Measurements from ENCODE around the gene TMEM63C.

Gene TMEM63C

GRCh38 chr14:77259025-77259715, 77.6 kb downstream of the TMEM63C start:
- no peak overlapping the region for H3K27ac Mint-ChIP-seq (ENCODE audit: low read depth)

GRCh38 chr14:77260199-77260598, 78.6 kb downstream of the TMEM63C start:
- Mint-ChIP-seq H3K9me3 (no peaks in the 10 kb centered on the region), H3K4me3 (no peak overlapping the region), H3K27me3 (peaks cover 50% of the 10 kb centered on the region), H3K4me1 (no peaks in the 10 kb centered on the region), H3K36me3 (ENCODE audit: insufficient read depth) (no peaks in the 10 kb centered on the region), H3K27ac (ENCODE audit: low read depth) (no peak overlapping the region)
- DNase-seq (ENCODE audit: low spot score in 2 of 2) (no peak), ATAC-seq (replicated peaks; ENCODE audit: extremely low read depth, poor library complexity, severe bottlenecking) (no peak)

More at GRCh38 chr14:77259025-77259715, 77.6 kb downstream of the TMEM63C start:
- ATAC-seq (replicated peaks; ENCODE audit: extremely low read depth, poor library complexity, severe bottlenecking) (no peak), DNase-seq (ENCODE audit: low spot score in 2 of 2) (no peak)
- no peaks in the 10 kb centered on the region for H3K36me3 Mint-ChIP-seq (ENCODE audit: insufficient read depth)
- H3K27me3 Mint-ChIP-seq = peaks cover 49% of the 10 kb centered on the region
- H3K4me3 Mint-ChIP-seq = no peak overlapping the region
- H3K9me3 Mint-ChIP-seq = no peaks in the 10 kb centered on the region
- H3K4me1 Mint-ChIP-seq = no peaks in the 10 kb centered on the region

GRCh38 chr14:77260631-77261030, 79.0 kb downstream of the TMEM63C start:
- ATAC-seq (replicated peaks; ENCODE audit: extremely low read depth, poor library complexity, severe bottlenecking) (no peak), DNase-seq (ENCODE audit: low spot score in 2 of 2) (no peak)
- Mint-ChIP-seq H3K4me3 (no peak overlapping the region), H3K9me3 (no peaks in the 10 kb centered on the region), H3K4me1 (no peaks in the 10 kb centered on the region), H3K27ac (ENCODE audit: low read depth) (no peak overlapping the region), H3K27me3 (peaks cover 49% of the 10 kb centered on the region), H3K36me3 (ENCODE audit: insufficient read depth) (no peaks in the 10 kb centered on the region)

- Mint-ChIP-seq H3K4me1 (no peaks in the 10 kb centered on the region), H3K36me3 (ENCODE audit: insufficient read depth) (no peaks in the 10 kb centered on the region), H3K9me3 (no peaks in the 10 kb centered on the region), H3K27ac (ENCODE audit: low read depth) (no peak overlapping the region), H3K4me3 (no peak overlapping the region), H3K27me3 (peaks cover 57% of the 10 kb centered on the region)
- DNase-seq (ENCODE audit: low spot score in 2 of 2) = no peak
- no peak for ATAC-seq (replicated peaks; ENCODE audit: extremely low read depth, poor library complexity, severe bottlenecking)
These were observed 83.0 kb downstream of the TMEM63C start for GRCh38 chr14:77264466-77265186.

GRCh38 chr14:77265187-77265515, 83.6 kb downstream of the TMEM63C start:
- Mint-ChIP-seq H3K4me3 (no peak overlapping the region), H3K27me3 (peaks cover 62% of the 10 kb centered on the region), H3K9me3 (no peaks in the 10 kb centered on the region), H3K27ac (ENCODE audit: low read depth) (no peak overlapping the region), H3K4me1 (no peaks in the 10 kb centered on the region), H3K36me3 (ENCODE audit: insufficient read depth) (no peaks in the 10 kb centered on the region)
- DNase-seq (ENCODE audit: low spot score in 2 of 2) (no peak), ATAC-seq (replicated peaks; ENCODE audit: extremely low read depth, poor library complexity, severe bottlenecking) (no peak)

GRCh38 chr14:77265561-77266335, 84.2 kb downstream of the TMEM63C start:
- Mint-ChIP-seq H3K4me1 (no peaks in the 10 kb centered on the region), H3K27me3 (peaks cover 64% of the 10 kb centered on the region), H3K4me3 (no peak overlapping the region), H3K9me3 (no peaks in the 10 kb centered on the region), H3K36me3 (ENCODE audit: insufficient read depth) (no peaks in the 10 kb centered on the region), H3K27ac (ENCODE audit: low read depth) (no peak overlapping the region)
- DNase-seq (ENCODE audit: low spot score in 2 of 2) (no peak), ATAC-seq (replicated peaks; ENCODE audit: extremely low read depth, poor library complexity, severe bottlenecking) (no peak)

- Mint-ChIP-seq H3K27ac (ENCODE audit: low read depth) (no peak overlapping the region), H3K27me3 (peaks cover 62% of the 10 kb centered on the region), H3K4me1 (no peaks in the 10 kb centered on the region), H3K4me3 (no peak overlapping the region), H3K36me3 (ENCODE audit: insufficient read depth) (no peaks in the 10 kb centered on the region), H3K9me3 (no peaks in the 10 kb centered on the region)
- ATAC-seq (replicated peaks; ENCODE audit: extremely low read depth, poor library complexity, severe bottlenecking) (no peak), DNase-seq (ENCODE audit: low spot score in 2 of 2) (no peak)
These were observed 84.7 kb downstream of the TMEM63C start for GRCh38 chr14:77266336-77266735.

- ATAC-seq (replicated peaks; ENCODE audit: extremely low read depth, poor library complexity, severe bottlenecking) (no peak), DNase-seq (ENCODE audit: low spot score in 2 of 2) (no peak)
- Mint-ChIP-seq H3K36me3 (ENCODE audit: insufficient read depth) (no peaks in the 10 kb centered on the region), H3K9me3 (no peaks in the 10 kb centered on the region), H3K27ac (ENCODE audit: low read depth) (no peak overlapping the region), H3K27me3 (peaks cover 62% of the 10 kb centered on the region), H3K4me1 (no peaks in the 10 kb centered on the region), H3K4me3 (no peak overlapping the region)
These were observed 86.5 kb downstream of the TMEM63C start for GRCh38 chr14:77267937-77268699.

- no peaks in the 10 kb centered on the region for H3K4me1 Mint-ChIP-seq
- H3K9me3 Mint-ChIP-seq = no peaks in the 10 kb centered on the region
- DNase-seq (ENCODE audit: low spot score in 2 of 2) (no peak), ATAC-seq (replicated peaks; ENCODE audit: extremely low read depth, poor library complexity, severe bottlenecking) (no peak)
- no peak overlapping the region for H3K27ac Mint-ChIP-seq (ENCODE audit: low read depth)
- no peak overlapping the region for H3K4me3 Mint-ChIP-seq
- H3K27me3 Mint-ChIP-seq = peaks cover 59% of the 10 kb centered on the region
- H3K36me3 Mint-ChIP-seq (ENCODE audit: insufficient read depth) = no peaks in the 10 kb centered on the region
These were observed 87.5 kb downstream of the TMEM63C start for GRCh38 chr14:77268989-77269600.

GRCh38 chr14:77270361-77271112, 88.9 kb downstream of the TMEM63C start:
- Mint-ChIP-seq H3K27me3 (peaks cover 58% of the 10 kb centered on the region), H3K4me3 (no peak overlapping the region), H3K4me1 (no peaks in the 10 kb centered on the region), H3K36me3 (ENCODE audit: insufficient read depth) (no peaks in the 10 kb centered on the region), H3K9me3 (no peaks in the 10 kb centered on the region), H3K27ac (ENCODE audit: low read depth) (no peak overlapping the region)
- ATAC-seq (replicated peaks; ENCODE audit: extremely low read depth, poor library complexity, severe bottlenecking) = no peak
- no peak for DNase-seq (ENCODE audit: low spot score in 2 of 2)

GRCh38 chr14:77271113-77271710, 89.6 kb downstream of the TMEM63C start, which contains the start of gene NGB:
TSS of gene NGB (minus strand) at chr14:77271206. CDS start at chr14:77270937, 269 bp downstream.
- Mint-ChIP-seq H3K27me3 (peaks cover 58% of the 10 kb centered on the region), H3K4me1 (no peaks in the 10 kb centered on the region), H3K9me3 (no peaks in the 10 kb centered on the region), H3K36me3 (ENCODE audit: insufficient read depth) (no peaks in the 10 kb centered on the region), H3K27ac (ENCODE audit: low read depth) (no peak within 1 kb of the TSS), H3K4me3 (no peak within 1 kb of the TSS)
- DNase-seq (ENCODE audit: low spot score in 2 of 2) (no peak), ATAC-seq (replicated peaks; ENCODE audit: extremely low read depth, poor library complexity, severe bottlenecking) (no peak)
